ENCODE results near the gene DDX42.

The DDX42 gene

GRCh38 chr17:63774969-63775265 is 947 bp downstream of the DDX42 start:
- POLR2A ChIA-PET: interaction anchor here (0.5 to 2.7 kb wide), 3 partner anchors 33 to 127 kb away, joined by 3 to 16 read pairs (median 3); no protein-coding TSS in a partner anchor
- CTCF ChIA-PET: interaction anchor here (0.8 to 2.8 kb wide), 8 partner anchors 9 to 108 kb away, joined by 3 to 13 read pairs (median 4); no protein-coding TSS in a partner anchor
- H3K4me3 ChIP-seq (ENCODE audit: control insufficient read depth in 1 of 7, extremely low read depth in 1 of 7, insufficient read depth in 4 of 7, low read depth in 2 of 7, low read length in 6 of 7): peak overlapping the region in 6 of 7 experiments; percentile 84 to 99 (median 98)
- H3K9me3 ChIP-seq (ENCODE audit: control extremely low read depth in 1 of 5, control insufficient read depth in 4 of 5, insufficient read depth in 2 of 5, low read depth in 1 of 5, low read length in 4 of 5): no peaks in the 10 kb centered on the region
- WGBS (ENCODE audit: insufficient coverage): no CpG with 5 or more reads among the region's 4 CpGs
- H3K4me1 ChIP-seq (ENCODE audit: control extremely low read depth in 1 of 4, control insufficient read depth in 4 of 4, insufficient read depth in 4 of 4, low read length in 3 of 4): peaks cover 21 to 36% (median 25%) of the 10 kb centered on the region in 4 experiments
- peak in 2 of 3 donors; percentile 29 for DNase-seq
- H3K27me3 ChIP-seq (replicated peaks in 2 of 5; ENCODE audit: control insufficient read depth in 4 of 5, insufficient read depth in 5 of 5, low read length in 4 of 5): no peaks in the 10 kb centered on the region
- peak overlapping the region; percentile 75 to 98 for H3K27ac ChIP-seq (ENCODE audit: insufficient read depth in 1 of 2, low read depth in 1 of 2, low read length in 2 of 2, poor library complexity in 1 of 2, severe bottlenecking in 2 of 2)
- H3K36me3 ChIP-seq (ENCODE audit: control insufficient read depth in 4 of 4, insufficient read depth in 4 of 4, low read length in 3 of 4): peaks cover 9 to 26% (median 11%) of the 10 kb centered on the region in 4 experiments

DNA sequence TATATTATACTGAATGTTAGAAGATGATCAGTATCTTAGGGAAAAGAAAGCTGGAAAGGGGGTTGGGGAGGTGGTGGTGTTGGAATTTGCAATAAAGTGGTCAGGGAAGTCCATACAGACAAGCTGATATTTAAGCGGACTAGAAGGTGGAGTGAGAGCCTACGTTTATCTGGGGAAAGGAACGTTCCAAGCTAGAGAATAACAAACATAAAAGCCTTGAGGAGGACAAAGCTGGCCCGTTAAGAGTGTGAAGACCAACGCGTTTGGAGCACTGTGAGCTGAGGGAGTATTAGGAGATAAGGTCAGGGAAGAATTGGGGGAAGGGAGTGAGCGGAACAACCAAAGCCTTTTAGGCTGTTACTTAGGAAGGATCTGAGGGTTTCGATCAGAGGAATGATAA is 1.4 kb downstream of the DDX42 start:
- ChIA-PET CTCF (interaction anchor here (0.8 to 2.8 kb wide), 13 partner anchors 8 to 109 kb away, joined by 3 to 13 read pairs (median 4); no protein-coding TSS in a partner anchor), POLR2A (interaction anchor here (0.5 to 2.0 kb wide), 4 partner anchors 8 to 75 kb away, joined by 3 to 8 read pairs (median 3); no protein-coding TSS in a partner anchor)
- H3K27me3 ChIP-seq (replicated peaks in 2 of 5; ENCODE audit: control insufficient read depth in 4 of 5, insufficient read depth in 5 of 5, low read length in 4 of 5): no peaks in the 10 kb centered on the region
- peaks cover 10 to 24% (median 11%) of the 10 kb centered on the region in 4 experiments for H3K36me3 ChIP-seq (ENCODE audit: control insufficient read depth in 4 of 4, insufficient read depth in 4 of 4, low read length in 3 of 4)
- peak overlapping the region in 6 of 7 experiments; percentile 84 to 99 (median 98) for H3K4me3 ChIP-seq (ENCODE audit: control insufficient read depth in 1 of 7, extremely low read depth in 1 of 7, insufficient read depth in 4 of 7, low read depth in 2 of 7, low read length in 6 of 7)
- H3K27ac ChIP-seq (ENCODE audit: insufficient read depth in 1 of 2, low read depth in 1 of 2, low read length in 2 of 2, poor library complexity in 1 of 2, severe bottlenecking in 2 of 2): peak overlapping the region in 1 of 2 experiments; percentile 98
- H3K4me1 ChIP-seq (ENCODE audit: control extremely low read depth in 1 of 4, control insufficient read depth in 4 of 4, insufficient read depth in 4 of 4, low read length in 3 of 4): peaks cover 21 to 36% (median 25%) of the 10 kb centered on the region in 4 experiments
- WGBS (ENCODE audit: insufficient coverage): 43% methylated on average over 7 of the region's 8 CpGs
- no peaks in the 10 kb centered on the region for H3K9me3 ChIP-seq (ENCODE audit: control extremely low read depth in 1 of 5, control insufficient read depth in 4 of 5, insufficient read depth in 2 of 5, low read depth in 1 of 5, low read length in 4 of 5)
- DNase-seq: no peak

- Histone ChIP-seq H3K27ac (ENCODE audit: insufficient read depth in 1 of 2, low read depth in 1 of 2, low read length in 2 of 2, poor library complexity in 1 of 2, severe bottlenecking in 2 of 2) (peak overlapping the region in 1 of 2 experiments; percentile 16), H3K36me3 (ENCODE audit: control insufficient read depth in 4 of 4, insufficient read depth in 4 of 4, low read length in 3 of 4) (peaks cover 18 to 38% (median 21%) of the 10 kb centered on the region in 4 experiments), H3K27me3 (replicated peaks in 2 of 5; ENCODE audit: control insufficient read depth in 4 of 5, insufficient read depth in 5 of 5, low read length in 4 of 5) (no peaks in the 10 kb centered on the region), H3K4me1 (ENCODE audit: control extremely low read depth in 1 of 4, control insufficient read depth in 4 of 4, insufficient read depth in 4 of 4, low read length in 3 of 4) (peaks cover 4 to 9% (median 8%) of the 10 kb centered on the region in 4 experiments), H3K4me3 (ENCODE audit: control insufficient read depth in 1 of 7, extremely low read depth in 1 of 7, insufficient read depth in 4 of 7, low read depth in 2 of 7, low read length in 6 of 7) (no peak overlapping the region), H3K9me3 (ENCODE audit: control extremely low read depth in 1 of 5, control insufficient read depth in 4 of 5, insufficient read depth in 2 of 5, low read depth in 1 of 5, low read length in 4 of 5) (no peaks in the 10 kb centered on the region)
- no peak for DNase-seq
- CTCF ChIA-PET: interaction anchor here (1.1 to 1.7 kb wide), 3 partner anchors 15 to 36 kb away, joined by 4 read pairs; no protein-coding TSS in a partner anchor
- no CpG with 5 or more reads among the region's 1 CpG for WGBS (ENCODE audit: insufficient coverage)
- POLR2A ChIA-PET: no interaction called here
Measured at GRCh38 chr17:63780507-63780906, 6.5 kb downstream of the DDX42 start.

- Histone ChIP-seq H3K36me3 (ENCODE audit: control insufficient read depth in 4 of 4, insufficient read depth in 4 of 4, low read length in 3 of 4) (peaks cover 18 to 38% (median 23%) of the 10 kb centered on the region in 4 experiments), H3K9me3 (ENCODE audit: control extremely low read depth in 1 of 5, control insufficient read depth in 4 of 5, insufficient read depth in 2 of 5, low read depth in 1 of 5, low read length in 4 of 5) (no peaks in the 10 kb centered on the region), H3K27me3 (replicated peaks in 2 of 5; ENCODE audit: control insufficient read depth in 4 of 5, insufficient read depth in 5 of 5, low read length in 4 of 5) (no peaks in the 10 kb centered on the region), H3K4me3 (ENCODE audit: control insufficient read depth in 1 of 7, extremely low read depth in 1 of 7, insufficient read depth in 4 of 7, low read depth in 2 of 7, low read length in 6 of 7) (no peak overlapping the region), H3K27ac (ENCODE audit: insufficient read depth in 1 of 2, low read depth in 1 of 2, low read length in 2 of 2, poor library complexity in 1 of 2, severe bottlenecking in 2 of 2) (peak overlapping the region in 1 of 2 experiments; percentile 16), H3K4me1 (ENCODE audit: control extremely low read depth in 1 of 4, control insufficient read depth in 4 of 4, insufficient read depth in 4 of 4, low read length in 3 of 4) (peaks cover under 1 to 5% (median 4%) of the 10 kb centered on the region in 4 experiments)
- ChIA-PET POLR2A (no interaction called here), CTCF (interaction anchor here (1.1 to 1.7 kb wide), 3 partner anchors 15 to 36 kb away, joined by 4 read pairs; no protein-coding TSS in a partner anchor)
- 96% methylated on average over 4 of the region's 4 CpGs for WGBS (ENCODE audit: insufficient coverage)
- DNase-seq: no peak
Measured at GRCh38 chr17:63780928-63781327, 7.0 kb downstream of the DDX42 start.

DNA sequence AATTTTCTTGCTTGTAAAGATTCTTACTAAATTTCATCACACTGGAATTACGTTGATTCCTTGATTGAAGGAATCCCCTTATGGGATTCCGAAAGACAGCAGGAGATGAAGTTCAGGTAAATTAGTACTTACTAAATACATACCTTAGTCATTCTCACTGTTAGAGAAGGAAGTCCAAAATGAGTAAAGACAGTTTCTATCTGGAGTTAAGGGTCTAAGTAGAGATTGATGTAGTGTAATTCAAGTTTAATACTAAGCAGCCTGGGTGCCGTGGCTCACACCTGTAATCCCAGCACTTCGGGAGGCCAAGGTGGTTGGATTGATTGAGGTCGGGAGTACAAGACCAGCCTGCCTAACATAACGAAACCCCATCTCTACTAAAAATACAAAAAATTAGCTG is 9.6 kb downstream of the DDX42 start:
- CTCF ChIA-PET: interaction anchor here (1.0 to 2.5 kb wide), 6 partner anchors 9 to 85 kb away, joined by 3 to 13 read pairs (median 4); partner anchors contain the start of genes CCDC47 and DDX42
- no peak for DNase-seq
- H3K36me3 ChIP-seq (ENCODE audit: control insufficient read depth in 4 of 4, insufficient read depth in 4 of 4, low read length in 3 of 4): peaks cover 12 to 44% (median 31%) of the 10 kb centered on the region in 4 experiments
- no peak overlapping the region for H3K4me3 ChIP-seq (ENCODE audit: control insufficient read depth in 1 of 7, extremely low read depth in 1 of 7, insufficient read depth in 4 of 7, low read depth in 2 of 7, low read length in 6 of 7)
- H3K27me3 ChIP-seq (replicated peaks in 2 of 5; ENCODE audit: control insufficient read depth in 4 of 5, insufficient read depth in 5 of 5, low read length in 4 of 5): no peaks in the 10 kb centered on the region
- no peaks in the 10 kb centered on the region for H3K9me3 ChIP-seq (ENCODE audit: control extremely low read depth in 1 of 5, control insufficient read depth in 4 of 5, insufficient read depth in 2 of 5, low read depth in 1 of 5, low read length in 4 of 5)
- H3K27ac ChIP-seq (ENCODE audit: insufficient read depth in 1 of 2, low read depth in 1 of 2, low read length in 2 of 2, poor library complexity in 1 of 2, severe bottlenecking in 2 of 2): no peak overlapping the region
- H3K4me1 ChIP-seq (ENCODE audit: control extremely low read depth in 1 of 4, control insufficient read depth in 4 of 4, insufficient read depth in 4 of 4, low read length in 3 of 4): no peaks in the 10 kb centered on the region
- POLR2A ChIA-PET: interaction anchor here (1.0 kb wide), 1 partner anchor 59 kb away, joined by 3 read pairs; the partner anchor contains the start of gene SMARCD2
- WGBS (ENCODE audit: insufficient coverage): 100% methylated on average over 1 of the region's 6 CpGs

GRCh38 chr17:63785556-63785955 is 11.6 kb downstream of the DDX42 start:
- Histone ChIP-seq H3K4me1 (ENCODE audit: control extremely low read depth in 1 of 4, control insufficient read depth in 4 of 4, insufficient read depth in 4 of 4, low read length in 3 of 4) (no peaks in the 10 kb centered on the region), H3K36me3 (ENCODE audit: control insufficient read depth in 4 of 4, insufficient read depth in 4 of 4, low read length in 3 of 4) (peaks cover 10 to 48% (median 37%) of the 10 kb centered on the region in 4 experiments), H3K27me3 (replicated peaks in 2 of 5; ENCODE audit: control insufficient read depth in 4 of 5, insufficient read depth in 5 of 5, low read length in 4 of 5) (no peaks in the 10 kb centered on the region), H3K4me3 (ENCODE audit: control insufficient read depth in 1 of 7, extremely low read depth in 1 of 7, insufficient read depth in 4 of 7, low read depth in 2 of 7, low read length in 6 of 7) (no peak overlapping the region), H3K9me3 (ENCODE audit: control extremely low read depth in 1 of 5, control insufficient read depth in 4 of 5, insufficient read depth in 2 of 5, low read depth in 1 of 5, low read length in 4 of 5) (no peaks in the 10 kb centered on the region), H3K27ac (ENCODE audit: insufficient read depth in 1 of 2, low read depth in 1 of 2, low read length in 2 of 2, poor library complexity in 1 of 2, severe bottlenecking in 2 of 2) (no peak overlapping the region)
- ChIA-PET POLR2A (interaction anchor here (0.7 kb wide), 1 partner anchor 10 kb away, joined by 3 read pairs; no protein-coding TSS in a partner anchor), CTCF (interaction anchor here (0.9 to 1.6 kb wide), 3 partner anchors 14 to 35 kb away, joined by 3 to 4 read pairs (median 4); no protein-coding TSS in a partner anchor)
- WGBS (ENCODE audit: insufficient coverage): no CpG with 5 or more reads among the region's 1 CpG
- no peak for DNase-seq

GRCh38 chr17:63786117-63786516 is 12.1 kb downstream of the DDX42 start:
- no peaks in the 10 kb centered on the region for H3K9me3 ChIP-seq (ENCODE audit: control extremely low read depth in 1 of 5, control insufficient read depth in 4 of 5, insufficient read depth in 2 of 5, low read depth in 1 of 5, low read length in 4 of 5)
- no peaks in the 10 kb centered on the region for H3K4me1 ChIP-seq (ENCODE audit: control extremely low read depth in 1 of 4, control insufficient read depth in 4 of 4, insufficient read depth in 4 of 4, low read length in 3 of 4)
- WGBS (ENCODE audit: insufficient coverage): 89% methylated on average over 1 of the region's 1 CpG
- H3K27ac ChIP-seq (ENCODE audit: insufficient read depth in 1 of 2, low read depth in 1 of 2, low read length in 2 of 2, poor library complexity in 1 of 2, severe bottlenecking in 2 of 2): peak overlapping the region in 1 of 2 experiments; percentile 25
- no peak for DNase-seq
- no peak overlapping the region for H3K4me3 ChIP-seq (ENCODE audit: control insufficient read depth in 1 of 7, extremely low read depth in 1 of 7, insufficient read depth in 4 of 7, low read depth in 2 of 7, low read length in 6 of 7)
- H3K27me3 ChIP-seq (replicated peaks in 2 of 5; ENCODE audit: control insufficient read depth in 4 of 5, insufficient read depth in 5 of 5, low read length in 4 of 5): no peaks in the 10 kb centered on the region
- H3K36me3 ChIP-seq (ENCODE audit: control insufficient read depth in 4 of 4, insufficient read depth in 4 of 4, low read length in 3 of 4): peaks cover 13 to 53% (median 39%) of the 10 kb centered on the region in 4 experiments
- ChIA-PET CTCF (interaction anchor here (1.3 to 2.1 kb wide), 4 partner anchors 10 to 34 kb away, joined by 4 to 8 read pairs (median 4); no protein-coding TSS in a partner anchor), POLR2A (interaction anchor here (0.6 to 0.7 kb wide), 2 partner anchors 11 to 46 kb away, joined by 3 read pairs; no protein-coding TSS in a partner anchor)

Data from common myeloid progenitor, CD34-positive (primary cell).